SU-DHL-6 (cell line): ENCODE results near the gene SCLT1.

Experiments used
- EZH2phosphoT487 ChIP-seq: fragments of 200-600 bp; sonication (generic), shearing (Covaris generic); conservative IDR thresholded peaks from 2 replicates; pipeline ENCODE4 v1.6.1; 2018; ENCODE audit warnings: mild to moderate bottlenecking, antibody characterized with exemption, low read length, moderate library complexity, mixed read lengths
- TF ChIP-seq, protein P1 (sequence below): fragments of 200-600 bp; sonication (generic); IDR thresholded peaks from one replicate; pipeline ENCODE4 v1.5.1; 2017; ENCODE audit warnings: antibody characterized with exemption, mild to moderate bottlenecking, low read length, moderate library complexity; ENCODE audit not compliant: insufficient read depth, poor library complexity, severe bottlenecking

DNA sequence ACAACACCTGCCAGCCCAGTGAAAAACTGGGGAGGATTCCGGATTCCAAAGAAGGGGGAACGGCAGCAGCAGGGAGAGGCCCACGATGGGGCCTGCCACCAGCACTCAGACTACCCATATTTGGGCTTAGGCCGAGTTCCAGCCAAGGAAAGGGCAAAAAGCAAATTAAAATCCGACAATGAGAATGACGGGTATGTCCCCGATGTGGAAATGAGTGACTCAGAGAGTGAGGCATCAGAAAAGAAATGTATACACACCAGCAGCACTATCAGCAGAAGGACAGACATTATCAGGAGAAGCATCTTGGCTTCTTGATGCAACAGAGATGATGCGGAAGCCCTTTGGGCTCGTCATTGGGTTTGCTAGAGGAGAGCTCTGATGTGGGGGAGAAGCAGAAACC lies 221.4 kb downstream of the SCLT1 start:
- TF ChIP-seq, protein P1, sequence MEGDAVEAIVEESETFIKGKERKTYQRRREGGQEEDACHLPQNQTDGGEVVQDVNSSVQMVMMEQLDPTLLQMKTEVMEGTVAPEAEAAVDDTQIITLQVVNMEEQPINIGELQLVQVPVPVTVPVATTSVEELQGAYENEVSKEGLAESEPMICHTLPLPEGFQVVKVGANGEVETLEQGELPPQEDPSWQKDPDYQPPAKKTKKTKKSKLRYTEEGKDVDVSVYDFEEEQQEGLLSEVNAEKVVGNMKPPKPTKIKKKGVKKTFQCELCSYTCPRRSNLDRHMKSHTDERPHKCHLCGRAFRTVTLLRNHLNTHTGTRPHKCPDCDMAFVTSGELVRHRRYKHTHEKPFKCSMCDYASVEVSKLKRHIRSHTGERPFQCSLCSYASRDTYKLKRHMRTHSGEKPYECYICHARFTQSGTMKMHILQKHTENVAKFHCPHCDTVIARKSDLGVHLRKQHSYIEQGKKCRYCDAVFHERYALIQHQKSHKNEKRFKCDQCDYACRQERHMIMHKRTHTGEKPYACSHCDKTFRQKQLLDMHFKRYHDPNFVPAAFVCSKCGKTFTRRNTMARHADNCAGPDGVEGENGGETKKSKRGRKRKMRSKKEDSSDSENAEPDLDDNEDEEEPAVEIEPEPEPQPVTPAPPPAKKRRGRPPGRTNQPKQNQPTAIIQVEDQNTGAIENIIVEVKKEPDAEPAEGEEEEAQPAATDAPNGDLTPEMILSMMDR: no peak
- TF ChIP-seq EZH2phosphoT487: no peak
